SK-N-MC (cell line): ENCODE results near the gene INPP1.

Source experiments
- EZH2 ChIP-seq: fragments of 200-600 bp; sonication (generic); IDR thresholded peaks from one replicate; pipeline ENCODE4 v1.6.1; 2017; ENCODE audit warnings: antibody characterized with exemption
- POLR2AphosphoS5 ChIP-seq: IDR thresholded peaks from 2 replicates; pipeline ENCODE4 v1.6.1; 2012; ENCODE audit warnings: mild to moderate bottlenecking, low read depth, low read length, borderline replicate concordance

GRCh38 chr2:190396271-190396670 lies 52.9 kb downstream of the INPP1 start:
- TF ChIP-seq POLR2AphosphoS5 (no peak), EZH2 (no peak)
